ENCODE measurements around the gene RNFT1.
"Not testable (repeated sequence)": the region's sequence is repeated elsewhere in the genome, so short reads cannot be mapped to it uniquely, and the experiment has no call there.

The RNFT1 gene

DNA sequence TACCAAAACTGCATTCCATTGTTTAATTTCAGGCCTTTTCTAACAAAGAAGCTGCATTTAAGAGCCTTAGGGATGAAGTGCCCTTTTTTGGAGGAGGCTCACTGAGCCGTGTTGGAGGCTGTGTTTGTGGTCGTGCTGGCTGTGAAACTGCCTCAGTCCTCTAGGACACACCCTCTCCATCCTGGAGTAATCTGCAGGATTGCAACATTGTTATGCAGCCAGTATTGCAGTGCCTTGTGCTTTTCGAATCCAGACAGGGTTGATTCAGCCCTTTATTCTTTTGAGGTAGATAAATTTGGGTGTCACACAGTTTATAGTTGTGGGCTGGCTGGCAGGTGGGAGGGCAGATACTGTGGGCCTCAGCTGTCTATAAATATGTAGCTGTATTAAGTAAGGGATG is 33.8 kb downstream of the RNFT1 start:
- DNase-seq (ENCODE audit: low read depth in 2 of 2): not testable (repeated sequence)

DNA sequence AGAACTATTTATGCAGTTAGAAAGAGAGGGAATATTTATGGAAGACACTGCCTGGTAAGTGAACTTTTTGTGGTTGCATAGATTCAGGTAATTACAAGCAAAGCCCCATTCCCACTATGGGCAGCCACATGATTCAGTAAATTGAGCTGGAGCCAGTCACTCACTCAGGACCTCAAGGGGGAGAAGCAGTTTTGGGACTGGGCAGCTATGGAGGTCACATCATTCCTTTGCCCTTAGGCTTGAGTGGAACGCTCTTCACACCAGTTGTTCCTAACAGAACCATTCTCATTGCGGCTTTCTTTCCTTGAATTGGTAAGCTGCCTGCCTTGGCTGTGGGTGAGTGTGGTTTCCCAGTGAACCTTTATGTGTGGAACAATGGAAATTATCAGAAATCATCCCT is 34.4 kb downstream of the RNFT1 start:
- not testable (repeated sequence) for DNase-seq (ENCODE audit: low read depth in 2 of 2)

DNA sequence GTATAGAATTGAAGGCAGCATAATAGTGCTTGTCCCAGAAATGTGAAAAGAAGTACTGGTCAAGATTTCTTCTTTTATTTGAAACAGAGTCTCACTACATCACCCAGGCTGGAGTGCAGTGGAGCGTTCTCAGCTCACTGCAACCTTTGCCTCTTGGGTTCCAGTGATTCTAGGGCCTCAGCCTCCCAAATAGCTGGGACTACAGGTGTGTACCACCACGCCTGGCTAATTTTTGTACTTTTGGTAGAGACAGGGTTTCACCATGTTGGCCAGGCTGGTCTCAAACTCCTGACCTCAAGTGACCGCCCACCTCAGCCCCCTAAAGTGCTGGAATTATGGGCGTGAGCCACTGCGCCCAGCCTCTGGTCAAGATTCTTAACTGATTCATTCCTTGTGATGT is 43.9 kb downstream of the RNFT1 start:
- not testable (repeated sequence) for DNase-seq (ENCODE audit: low read depth in 2 of 2)

DNA sequence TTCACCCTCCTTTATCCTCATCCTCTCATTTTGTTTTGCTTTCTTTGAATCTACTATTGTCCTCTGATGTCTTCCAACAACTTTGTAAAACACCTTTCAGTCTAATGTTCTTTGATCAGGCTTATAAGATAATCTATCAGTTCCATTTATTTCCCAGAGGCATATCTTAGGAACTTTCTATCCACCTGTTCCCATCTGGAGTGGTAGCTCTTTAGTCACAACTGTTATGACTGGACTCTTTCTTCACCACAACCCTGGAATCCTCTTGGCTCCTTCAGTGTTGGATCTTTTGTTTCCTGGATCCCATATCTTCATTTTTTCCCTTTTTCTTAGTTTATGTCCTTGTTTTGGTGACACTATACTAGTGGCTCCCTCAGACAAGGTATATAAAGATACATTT is 48.1 kb downstream of the RNFT1 start:
- DNase-seq (ENCODE audit: low read depth in 2 of 2): no peak

DNA sequence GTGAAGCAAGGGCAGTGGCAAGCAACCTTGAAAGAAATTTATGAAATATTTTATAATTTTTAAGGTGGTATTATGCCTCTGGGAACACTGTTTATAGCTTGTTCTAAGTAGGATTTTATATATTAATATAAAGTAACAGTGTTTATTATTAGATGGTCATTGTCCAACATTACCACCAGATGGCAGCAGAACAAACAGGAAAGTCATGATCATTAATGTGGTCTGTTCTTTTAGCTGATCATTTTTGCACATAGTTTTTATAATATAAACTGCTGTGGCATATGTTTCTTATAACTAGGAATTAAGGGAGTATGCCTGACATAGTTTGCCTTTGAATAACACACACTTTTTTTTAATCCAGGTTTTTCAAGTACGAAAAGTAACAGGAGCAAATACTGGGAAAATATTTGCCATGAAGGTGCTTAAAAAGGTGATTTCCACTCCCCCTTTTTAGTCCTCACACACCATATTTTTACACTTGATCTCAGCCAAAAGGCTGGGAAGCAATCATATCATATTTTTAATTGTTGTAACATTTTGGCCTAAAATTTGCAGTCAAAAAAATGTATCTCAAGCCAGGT is 50.2 kb downstream of the RNFT1 start:
- DNase-seq (ENCODE audit: low read depth in 2 of 2): no peak

DNA sequence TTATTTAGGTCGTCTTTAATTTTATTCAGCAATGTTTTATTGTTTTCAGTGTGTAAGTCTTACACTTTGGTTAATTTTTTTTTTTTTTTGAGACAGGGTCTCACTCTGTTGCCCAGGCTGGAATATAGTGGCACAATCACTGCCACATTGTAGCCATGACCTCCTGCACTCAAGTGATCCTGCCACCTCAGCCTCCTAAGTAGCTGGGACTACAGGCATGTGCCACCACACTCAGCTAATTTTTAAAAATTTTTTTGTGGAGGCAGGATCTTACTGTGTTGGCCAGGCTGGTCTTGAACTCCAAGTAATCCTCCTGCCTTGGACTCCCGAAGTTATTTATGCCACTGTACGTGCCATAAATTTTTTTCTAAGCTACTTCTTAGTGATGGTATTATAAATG is 57.1 kb downstream of the RNFT1 start:
- no peak for DNase-seq (ENCODE audit: low read depth in 2 of 2)

DNA sequence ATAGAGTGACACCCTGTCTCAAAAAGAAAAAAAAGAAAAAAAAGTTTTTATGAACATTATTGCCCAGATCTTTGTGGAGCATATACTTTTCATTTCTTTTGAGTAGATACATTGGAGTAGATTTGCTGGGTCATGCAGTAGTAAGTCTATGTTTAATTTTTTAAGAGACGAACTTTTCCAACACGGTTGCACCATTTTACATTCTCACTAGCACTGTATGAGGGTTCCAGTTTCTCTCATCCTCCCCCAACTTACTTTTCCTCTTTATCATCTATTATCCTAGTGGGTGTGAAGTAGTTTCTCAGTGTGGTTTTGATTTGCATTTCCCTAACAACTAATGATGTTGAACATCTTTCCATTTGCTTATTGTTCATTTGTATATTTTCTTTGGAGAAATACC is 61.1 kb downstream of the RNFT1 start:
- no peak for DNase-seq (ENCODE audit: low read depth in 2 of 2)

Data from stimulated activated CD8-positive, alpha-beta memory T cell treated with anti-CD3 and anti-CD28 coated beads, Interleukin-7, amount 100 ng/mL, for 1 hour (primary cell).